NCI-H2227 (cell line): Measurements from ENCODE around the gene NOXO1.
"Not testable (repeated sequence)": the region's sequence is repeated elsewhere in the genome, so short reads cannot be mapped to it uniquely, and the experiment has no call there.

Experiments used
- DNase-seq: peaks from one replicate; lab custom pipeline; 2025; ENCODE audit not compliant: unreplicated experiment; lab: John Stamatoyannopoulos, UW

NOXO1 gene

GRCh38 chr16:2011726-2012125 is 30.5 kb upstream of the NOXO1 start:
- DNase-seq: not testable (repeated sequence)

- DNase-seq: peak; percentile 97
Measured at GRCh38 chr16:2009791-2010510, 28.7 kb upstream of the NOXO1 start, which contains the start of gene ZNF598. TSS of gene ZNF598 (minus strand) at chr16:2009821.

- no peak for DNase-seq
Measured at GRCh38 chr16:2009164-2009711, 28.0 kb upstream of the NOXO1 start.

- DNase-seq: peak; percentile 52
Measured at GRCh38 chr16:2008631-2009163, 27.4 kb upstream of the NOXO1 start.

GRCh38 chr16:2008009-2008526 is 26.8 kb upstream of the NOXO1 start:
- DNase-seq: no peak

GRCh38 chr16:2007081-2007836 is 26.0 kb upstream of the NOXO1 start:
- DNase-seq: no peak

- DNase-seq: no peak
Measured at GRCh38 chr16:2006317-2006716, 25.0 kb upstream of the NOXO1 start.

- DNase-seq: no peak
Measured at GRCh38 chr16:2005646-2006045, 24.4 kb upstream of the NOXO1 start.

- peak; percentile 44 for DNase-seq
Measured at GRCh38 chr16:2004795-2005517, 23.7 kb upstream of the NOXO1 start.

GRCh38 chr16:2003827-2004641 is 22.8 kb upstream of the NOXO1 start:
- DNase-seq: peak; percentile 95

GRCh38 chr16:2003231-2003826 is 22.1 kb upstream of the NOXO1 start:
- no peak for DNase-seq

GRCh38 chr16:2002406-2003230 is 21.3 kb upstream of the NOXO1 start:
- DNase-seq: no peak

- no peak for DNase-seq
Measured at GRCh38 chr16:2001456-2002355, 20.4 kb upstream of the NOXO1 start.

- DNase-seq: no peak
Measured at GRCh38 chr16:2001035-2001434, 19.8 kb upstream of the NOXO1 start.

GRCh38 chr16:1999866-2000514 is 18.7 kb upstream of the NOXO1 start:
- DNase-seq: no peak

- DNase-seq: no peak
Measured at GRCh38 chr16:1998852-1999801, 17.9 kb upstream of the NOXO1 start.
